NCI-H748 (cell line): ENCODE results near the gene CCDC32.
"Not testable (repeated sequence)": the region's sequence is repeated elsewhere in the genome, so short reads cannot be mapped to it uniquely, and the experiment has no call there.

Source experiments
- DNase-seq: peaks from one replicate; lab custom pipeline; 2025; ENCODE audit not compliant: unreplicated experiment; lab: John Stamatoyannopoulos, UW

Gene CCDC32

GRCh38 chr15:40564591-40565332, at the start of gene CCDC32:
TSS of gene CCDC32 (minus strand) at chr15:40565042. CDS start at chr15:40563015, 2,027 bp downstream.
- peak; percentile 97 for DNase-seq

- DNase-seq, result no peak
Observed at GRCh38 chr15:40613080-40613479, 48.2 kb upstream of the CCDC32 start.

GRCh38 chr15:40603935-40604334, 39.1 kb upstream of the CCDC32 start:
- no peak for DNase-seq

- DNase-seq, result no peak
Observed at GRCh38 chr15:40600956-40601355, 36.1 kb upstream of the CCDC32 start.

- DNase-seq, result no peak
Observed at GRCh38 chr15:40598672-40599071, 33.8 kb upstream of the CCDC32 start.

GRCh38 chr15:40598126-40598525, 33.3 kb upstream of the CCDC32 start:
- DNase-seq, result no peak

GRCh38 chr15:40597024-40597423, 32.2 kb upstream of the CCDC32 start:
- no peak for DNase-seq

GRCh38 chr15:40595773-40596172, 30.9 kb upstream of the CCDC32 start:
- peak; percentile 60 for DNase-seq

GRCh38 chr15:40595219-40595618, 30.4 kb upstream of the CCDC32 start:
- DNase-seq, result no peak

- peak; percentile 69 for DNase-seq
Observed at GRCh38 chr15:40594429-40594836, 29.6 kb upstream of the CCDC32 start.

GRCh38 chr15:40593588-40594428, 29.0 kb upstream of the CCDC32 start, which contains the start of gene KNL1:
TSS of gene KNL1 (plus strand) at chr15:40594249. CDS start at chr15:40602932, 8,683 bp downstream.
- peak; percentile 89 for DNase-seq

- no peak for DNase-seq
Observed at GRCh38 chr15:40593165-40593564, 28.3 kb upstream of the CCDC32 start.

GRCh38 chr15:40591389-40591788, 26.5 kb upstream of the CCDC32 start:
- DNase-seq, result peak; percentile 24

GRCh38 chr15:40590667-40591050, 25.8 kb upstream of the CCDC32 start:
- DNase-seq, result no peak

- no peak for DNase-seq
Observed at GRCh38 chr15:40584191-40584590, 19.3 kb upstream of the CCDC32 start.

- peak; percentile 48 for DNase-seq
Observed at GRCh38 chr15:40582726-40583246, 17.9 kb upstream of the CCDC32 start.

GRCh38 chr15:40581796-40582195, 17.0 kb upstream of the CCDC32 start:
- not testable (repeated sequence) for DNase-seq

- DNase-seq, result no peak
Observed at GRCh38 chr15:40578892-40579291, 14.1 kb upstream of the CCDC32 start.

GRCh38 chr15:40576914-40577313, 12.1 kb upstream of the CCDC32 start:
- DNase-seq, result not testable (repeated sequence)

GRCh38 chr15:40575113-40575512, 10.3 kb upstream of the CCDC32 start:
- no peak for DNase-seq

- peak; percentile 91 for DNase-seq
Observed at GRCh38 chr15:40569129-40569953, 4.5 kb upstream of the CCDC32 start, which contains the start of gene RPUSD2. TSS of gene RPUSD2 (plus strand) at chr15:40569299. CDS start at chr15:40569338, 39 bp downstream.
